ENCODE data around the gene CD6.

Gene CD6

DNA sequence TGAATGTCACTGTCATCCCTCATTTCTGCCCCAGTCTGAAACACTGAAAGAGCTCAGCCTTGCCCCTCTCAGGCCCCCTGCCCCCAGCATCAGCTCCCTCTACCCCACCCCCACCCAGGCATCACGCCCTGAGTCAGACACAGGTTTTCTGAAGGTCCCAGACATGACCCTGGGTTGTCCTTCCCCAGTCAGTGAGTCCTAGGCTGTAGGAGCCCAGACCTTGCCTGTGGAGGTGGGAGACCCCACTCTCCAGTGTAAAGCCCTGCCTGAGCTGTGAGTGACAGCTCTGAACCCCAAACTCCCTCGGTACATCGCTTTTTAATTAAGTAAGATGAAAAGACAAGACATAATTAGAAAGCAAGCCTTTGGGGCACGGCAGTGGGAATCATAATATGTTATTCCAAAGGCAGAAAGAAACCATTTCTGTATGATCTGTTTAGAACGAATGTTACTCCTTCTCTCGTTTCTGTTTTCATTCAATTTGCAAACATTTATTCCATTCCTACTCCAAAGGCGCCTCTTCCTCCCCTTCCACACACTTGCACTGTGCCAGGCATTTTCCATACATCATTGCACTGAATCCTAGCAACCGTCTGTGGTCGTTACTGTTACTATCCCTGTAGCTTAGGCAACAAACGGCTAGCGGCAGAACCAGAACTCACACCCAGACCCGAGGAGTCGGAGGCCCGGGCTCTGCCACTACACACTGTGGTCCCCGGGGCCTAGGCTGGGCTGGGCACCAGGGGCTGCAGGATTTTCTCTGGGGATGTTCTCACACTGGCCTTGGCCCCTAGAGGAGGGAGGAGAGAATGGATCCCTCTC, 63.4 kb downstream of the CD6 start:
- DNase-seq = peak; percentile 28

DNA sequence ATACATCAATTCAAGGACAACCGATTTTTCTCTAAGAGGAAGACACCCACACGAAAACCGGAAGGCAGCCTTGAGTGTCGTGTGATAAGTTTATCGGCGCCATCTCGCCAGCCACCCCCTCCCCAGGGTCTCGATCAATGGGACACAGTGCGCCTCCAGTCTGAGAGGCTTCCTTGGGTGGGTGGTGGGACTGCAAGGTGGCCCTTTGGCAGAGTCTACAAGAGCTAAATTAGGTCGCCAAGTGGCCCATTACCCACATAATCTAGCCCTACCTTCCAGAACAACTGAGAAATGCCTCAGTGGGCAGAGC, 64.0 kb downstream of the CD6 start:
- DNase-seq = no peak

DNA sequence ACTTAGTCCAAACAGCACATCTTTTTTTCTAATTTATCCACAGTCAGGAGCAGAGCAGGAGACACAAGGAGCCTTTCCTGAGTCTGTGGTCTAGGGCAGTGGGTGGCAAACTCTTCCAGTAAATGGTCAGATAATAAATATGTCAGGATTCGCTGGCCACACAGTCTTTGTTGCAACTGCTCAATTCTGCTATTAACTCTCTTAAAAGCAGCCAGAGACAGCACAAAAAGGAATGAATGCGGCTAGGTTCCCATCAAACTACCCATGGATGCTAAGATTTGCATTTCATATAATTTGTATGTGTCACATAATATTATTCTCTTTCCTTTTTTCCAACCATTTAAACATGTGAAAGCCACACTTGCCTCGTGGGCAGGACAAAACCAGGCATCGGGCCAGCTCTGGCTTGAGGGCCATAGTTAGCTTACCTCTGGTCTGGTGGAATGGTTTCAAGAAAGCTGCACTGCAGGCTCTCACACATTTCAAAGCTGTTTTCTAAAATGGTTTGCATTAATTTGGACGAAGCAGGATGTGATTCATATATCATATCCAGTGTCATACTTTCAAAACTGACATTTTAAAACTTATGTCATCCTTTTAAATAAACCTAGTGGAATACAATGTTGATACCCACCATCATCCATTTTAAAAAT, 66.1 kb downstream of the CD6 start:
- no peak for DNase-seq

DNA sequence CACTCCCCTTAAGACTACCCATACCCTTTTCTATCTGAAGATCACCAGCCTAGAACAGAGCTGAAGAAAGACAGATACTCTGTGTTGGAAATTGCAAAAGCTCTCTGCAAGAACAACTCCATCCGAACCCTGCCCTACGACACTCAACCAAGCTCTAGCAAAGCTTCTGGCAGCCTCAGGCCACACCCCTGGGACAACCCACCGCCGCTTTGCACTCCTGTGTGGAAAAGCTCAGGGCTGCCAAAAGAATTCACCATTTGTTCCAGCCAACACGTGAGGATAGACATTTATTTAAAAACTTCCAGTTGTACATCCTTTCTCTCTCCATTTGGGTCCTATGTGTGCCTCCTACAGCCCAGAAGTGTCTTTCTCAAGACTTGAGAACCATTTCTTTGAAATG, 68.4 kb downstream of the CD6 start:
- DNase-seq = no peak

DNA sequence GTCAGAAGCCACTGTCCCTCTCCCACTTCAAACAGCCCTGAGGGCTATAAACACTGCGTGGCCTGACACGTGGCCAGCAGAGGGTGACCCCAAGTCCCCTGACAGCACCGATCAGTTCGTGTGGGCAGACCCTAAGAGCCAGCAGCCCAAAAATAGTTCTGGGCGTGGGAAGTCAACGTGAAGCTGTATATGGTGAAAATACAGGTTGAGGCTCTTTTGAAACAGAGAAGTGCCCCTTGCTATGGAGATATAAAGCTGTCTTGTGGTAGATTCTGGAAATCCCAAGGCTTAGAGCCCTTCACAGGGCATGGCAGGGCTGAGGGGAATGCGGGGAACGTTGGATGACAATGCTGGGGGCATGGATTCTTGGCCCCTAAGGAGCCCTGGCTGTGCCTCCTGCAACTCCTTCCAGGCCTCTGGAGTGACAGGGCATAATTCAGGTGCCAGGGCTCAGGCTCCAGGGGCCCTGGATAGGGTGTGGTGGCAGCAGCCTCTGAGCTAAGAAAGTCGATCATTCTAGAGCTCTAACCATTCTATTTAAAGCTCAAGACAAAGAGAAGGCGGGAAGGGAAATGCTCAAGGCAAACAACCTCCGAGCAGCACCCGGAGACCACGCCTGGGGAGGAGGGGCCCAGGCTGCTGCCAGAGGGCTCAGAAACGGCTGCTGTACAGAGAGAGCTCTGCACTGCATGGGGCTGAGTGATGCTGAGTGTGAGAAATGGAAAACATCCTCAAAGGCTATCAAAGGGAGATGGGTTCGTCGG, 70.5 kb downstream of the CD6 start:
- no peak for DNase-seq

DNA sequence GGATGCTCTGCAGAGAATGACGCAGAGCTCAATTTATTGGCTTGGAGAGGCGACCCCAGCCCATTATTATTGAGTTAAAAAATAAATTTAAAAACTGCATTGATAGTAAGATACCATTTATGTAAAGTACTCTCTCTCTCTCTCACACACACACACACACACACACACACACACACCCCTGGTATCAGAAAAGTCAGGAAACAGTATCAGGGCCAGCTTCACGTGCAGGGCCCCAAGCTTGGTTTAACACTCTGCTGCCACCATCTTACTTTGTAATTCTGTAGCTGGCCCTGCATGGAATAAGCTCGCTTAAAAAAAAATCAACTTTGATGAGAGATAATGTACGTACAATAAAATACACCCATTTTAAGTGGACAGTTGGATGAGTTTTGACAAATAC, 71.1 kb downstream of the CD6 start:
- no peak for DNase-seq

DNA sequence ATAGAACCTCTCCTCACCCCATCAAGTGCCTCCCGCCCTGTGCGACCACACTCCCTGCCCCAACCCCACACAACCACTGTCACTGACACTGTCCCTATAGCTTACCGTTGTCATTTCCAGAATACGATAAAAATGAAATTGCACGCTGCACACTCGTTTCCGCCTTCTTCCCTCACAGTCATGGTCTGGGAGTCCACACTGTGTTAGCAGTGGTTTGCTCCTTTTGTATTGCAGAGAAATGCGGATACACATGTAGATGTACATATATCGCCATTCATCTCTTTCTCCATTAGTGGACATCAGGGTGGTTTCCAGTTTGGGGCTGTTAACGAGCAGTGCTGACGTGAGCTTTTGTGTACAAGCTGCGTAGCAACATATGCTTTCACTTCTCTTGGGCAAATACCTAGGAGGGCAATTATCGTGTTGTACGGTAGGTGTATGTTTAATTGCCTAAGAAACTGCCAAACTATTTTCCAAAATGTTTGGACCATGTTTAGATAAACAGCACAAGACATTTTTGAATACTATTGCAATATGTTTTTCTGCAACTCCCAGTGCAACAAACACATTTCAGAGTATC, 71.6 kb downstream of the CD6 start:
- no peak for DNase-seq

DNA sequence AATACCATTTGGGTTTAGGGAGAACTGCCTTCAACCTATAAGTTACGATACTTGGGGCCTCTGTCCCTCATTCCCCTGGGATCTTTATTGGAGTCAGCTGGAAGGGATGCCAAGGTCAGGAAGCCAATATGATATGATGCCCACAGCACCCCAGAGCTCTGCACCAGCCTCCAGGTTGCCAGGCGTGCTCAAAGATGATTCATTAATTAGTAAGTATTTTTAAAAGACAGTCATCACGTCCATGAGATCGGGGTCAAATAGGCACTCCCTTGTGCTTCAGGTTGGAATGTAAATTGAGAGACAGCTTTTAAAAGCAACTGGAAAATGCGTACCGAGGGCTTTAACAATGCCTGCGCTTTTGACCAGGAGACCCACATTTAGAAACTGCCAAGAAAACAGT, 73.8 kb downstream of the CD6 start:
- no peak for DNase-seq

DNA sequence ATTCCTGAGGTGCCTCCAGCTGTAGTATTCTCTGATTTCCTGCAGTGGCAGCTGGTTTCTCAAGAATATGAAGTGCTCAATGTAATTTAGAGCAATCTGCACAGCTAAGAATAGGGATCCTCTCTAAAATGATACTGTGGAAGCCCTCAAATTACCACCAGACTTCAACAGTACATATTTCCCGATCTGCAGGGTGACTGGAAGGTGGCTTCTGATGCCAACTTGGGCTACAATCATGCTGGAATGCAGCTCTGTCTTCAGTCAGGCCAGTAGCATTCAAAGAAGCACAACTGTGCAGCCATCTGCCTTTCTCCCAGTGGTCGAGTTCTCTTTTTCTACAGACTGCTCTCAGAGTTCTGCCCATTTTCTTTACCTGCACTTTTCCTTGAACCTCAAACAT, 75.4 kb downstream of the CD6 start:
- no peak for DNase-seq

DNA sequence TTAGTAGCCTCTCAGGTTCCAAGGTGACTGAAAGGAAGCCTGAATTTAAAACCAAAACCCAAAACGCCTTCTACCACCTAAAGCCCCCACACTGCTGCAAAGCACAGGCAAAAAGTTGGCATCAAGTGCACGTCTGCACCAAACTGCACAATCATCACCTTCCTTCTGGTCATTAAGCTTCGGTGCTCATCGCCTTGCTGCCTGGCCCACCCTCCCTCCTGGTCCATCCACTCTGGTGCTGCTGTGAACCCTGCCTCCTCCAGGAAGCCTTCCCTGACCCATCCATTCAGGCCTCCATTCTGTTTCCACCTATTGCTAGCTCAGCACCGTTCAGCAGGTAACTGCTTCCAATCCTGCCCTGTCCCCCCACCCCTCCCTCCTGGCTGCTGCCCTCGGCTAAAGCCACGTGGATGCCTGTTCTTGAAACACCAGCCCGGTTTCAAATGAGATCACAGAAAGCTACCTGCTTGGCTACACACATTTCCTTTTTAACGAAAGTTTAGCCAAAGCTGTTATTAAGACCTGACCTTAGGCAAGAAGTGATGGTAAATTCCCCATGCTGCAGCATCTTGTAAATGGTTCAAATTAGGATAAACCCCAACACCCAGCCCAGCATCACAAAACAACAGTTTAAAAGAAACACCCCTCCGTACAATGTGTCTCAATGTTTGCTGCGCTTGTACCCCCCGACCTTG, 77.0 kb downstream of the CD6 start:
- DNase-seq = no peak

DNA sequence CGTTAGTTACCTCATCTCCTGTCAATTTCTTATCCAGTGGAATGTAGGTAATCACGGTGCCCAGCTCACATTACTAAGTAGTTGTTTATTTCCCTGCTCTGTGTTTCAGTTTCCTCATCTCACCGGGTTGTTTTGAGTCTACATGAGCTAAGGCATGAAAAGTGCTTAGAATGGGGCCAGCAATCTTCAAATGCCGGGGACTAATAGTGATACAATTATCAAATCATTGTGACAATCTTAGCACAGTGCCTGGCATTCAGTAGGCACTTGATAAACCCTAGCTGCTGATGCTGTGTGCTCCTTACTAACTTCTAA, 77.5 kb downstream of the CD6 start:
- no peak for DNase-seq

DNA sequence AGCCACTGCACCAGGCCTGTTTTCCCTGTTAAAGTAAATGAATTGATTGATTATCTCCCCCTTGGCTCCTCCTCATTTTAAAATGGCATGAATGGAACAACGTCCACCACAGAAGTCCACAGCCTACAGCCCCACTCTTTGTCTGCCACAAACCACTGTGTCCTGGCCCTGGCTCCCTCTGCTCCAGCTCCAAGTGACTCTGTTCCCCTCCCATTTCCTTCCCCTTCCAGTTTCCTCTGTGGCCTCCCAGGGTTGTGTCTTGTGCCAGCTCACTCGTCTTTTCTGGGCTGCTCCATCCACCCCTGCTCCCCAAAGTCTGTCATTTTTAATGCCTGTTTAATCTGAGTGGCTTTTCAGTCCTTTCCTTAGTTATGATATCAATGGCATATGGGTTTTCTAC, 78.4 kb downstream of the CD6 start:
- no peak for DNase-seq

DNA sequence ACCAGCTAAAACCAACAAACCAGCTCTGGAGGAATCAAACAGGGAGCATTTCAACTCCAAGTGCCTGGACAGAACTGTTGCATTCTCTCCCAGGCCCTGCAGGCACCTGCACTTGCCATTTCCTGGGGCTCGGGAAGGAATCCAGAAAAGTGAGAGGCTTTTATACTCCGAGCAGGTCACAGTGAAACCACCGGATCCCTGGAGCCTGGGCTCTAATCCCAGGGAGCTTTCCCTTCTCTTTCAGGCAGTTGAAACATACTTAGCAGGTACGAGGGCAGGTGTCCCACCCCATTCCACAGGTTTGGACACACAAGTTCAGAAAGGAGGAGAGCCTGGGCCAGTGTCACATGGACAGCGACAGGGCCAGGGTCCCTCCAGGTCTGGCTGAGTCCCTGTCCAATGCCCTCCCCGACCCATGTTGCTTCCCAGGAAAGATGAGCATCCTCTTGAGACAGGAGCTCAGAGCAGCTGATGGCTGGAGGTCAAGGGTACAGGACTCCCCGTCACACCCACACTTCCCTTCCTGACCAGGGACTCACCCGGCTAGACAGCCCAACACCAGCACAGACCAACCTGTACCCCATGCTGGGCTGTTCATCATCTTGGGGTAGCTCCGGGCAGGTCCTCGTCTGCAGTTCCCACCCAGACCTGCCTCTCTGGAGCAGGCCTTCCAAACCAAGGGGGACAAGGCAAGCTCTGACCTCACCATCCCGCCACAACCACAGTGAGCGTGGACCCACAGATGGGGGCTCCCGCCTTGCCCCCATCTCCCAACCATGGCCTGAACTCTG, 80.9 kb downstream of the CD6 start:
- DNase-seq = no peak

DNA sequence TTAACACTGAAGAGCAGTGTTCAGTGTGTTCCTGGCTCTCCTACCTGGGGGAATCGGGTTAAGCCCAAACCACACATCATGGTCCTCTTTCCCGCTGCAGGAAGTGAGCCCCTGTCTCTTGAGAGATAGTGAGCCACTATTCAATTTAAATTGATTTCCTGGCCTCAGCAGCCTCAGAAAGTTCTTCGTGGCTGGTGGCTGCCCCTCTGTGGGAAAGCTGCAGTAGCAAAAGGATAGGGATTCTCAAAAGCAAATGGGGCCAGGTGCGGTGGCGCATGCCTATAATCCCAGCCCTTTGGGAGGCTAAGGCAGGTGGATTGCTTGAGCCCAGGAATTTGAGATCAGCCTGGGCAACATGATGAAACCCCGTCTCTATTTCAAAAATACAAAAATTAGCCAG, 81.7 kb downstream of the CD6 start:
- DNase-seq = no peak

DNA sequence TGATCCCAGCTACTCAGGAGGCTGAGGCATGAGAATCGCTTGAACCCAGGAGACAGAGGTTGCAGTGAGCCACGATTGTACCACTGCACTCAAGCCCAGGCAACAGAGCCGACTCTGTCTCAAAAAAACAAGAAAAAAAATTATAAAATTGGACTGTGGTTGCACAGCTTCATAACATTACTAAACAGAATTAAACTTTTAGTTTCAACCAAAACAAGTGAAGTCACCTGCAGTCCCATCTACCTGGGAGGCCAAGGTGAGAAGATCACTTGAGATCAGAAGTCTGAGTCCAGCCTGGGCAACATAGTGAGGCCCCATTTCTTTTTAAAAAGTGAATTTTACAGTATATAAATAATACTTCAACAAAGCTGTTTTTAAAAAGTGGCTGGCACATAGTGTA, 83.0 kb downstream of the CD6 start:
- DNase-seq = no peak

DNA sequence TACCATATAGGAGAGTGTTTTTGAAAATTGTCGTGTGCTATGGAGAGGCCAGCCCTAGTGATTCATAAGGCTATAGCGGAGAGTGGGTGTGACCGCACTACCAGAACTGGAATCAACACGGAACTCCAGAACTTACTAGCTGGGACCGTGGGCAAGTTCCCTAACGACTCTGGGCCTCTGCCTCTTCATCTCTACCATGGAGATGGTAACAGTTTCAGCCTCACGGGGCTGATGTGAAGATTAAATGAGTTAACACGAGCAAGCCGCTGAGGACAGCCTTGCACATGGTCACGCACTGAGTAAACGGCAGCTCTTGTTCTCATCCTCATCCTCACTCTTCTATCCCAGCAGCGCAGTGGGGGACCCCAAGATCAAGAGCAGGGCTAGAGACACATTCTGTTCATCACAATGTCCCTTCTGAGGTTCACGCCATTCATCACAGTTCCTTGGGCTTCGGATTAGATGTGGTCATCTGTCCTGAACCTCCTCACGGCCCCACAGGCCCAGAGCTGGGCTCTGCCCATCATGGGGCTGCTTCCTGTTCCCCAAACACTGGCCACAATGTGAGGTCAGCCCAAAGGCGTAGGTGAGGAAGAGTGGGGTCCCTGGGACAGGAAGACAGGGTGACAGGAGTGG, 83.6 kb downstream of the CD6 start:
- DNase-seq = no peak

DNA sequence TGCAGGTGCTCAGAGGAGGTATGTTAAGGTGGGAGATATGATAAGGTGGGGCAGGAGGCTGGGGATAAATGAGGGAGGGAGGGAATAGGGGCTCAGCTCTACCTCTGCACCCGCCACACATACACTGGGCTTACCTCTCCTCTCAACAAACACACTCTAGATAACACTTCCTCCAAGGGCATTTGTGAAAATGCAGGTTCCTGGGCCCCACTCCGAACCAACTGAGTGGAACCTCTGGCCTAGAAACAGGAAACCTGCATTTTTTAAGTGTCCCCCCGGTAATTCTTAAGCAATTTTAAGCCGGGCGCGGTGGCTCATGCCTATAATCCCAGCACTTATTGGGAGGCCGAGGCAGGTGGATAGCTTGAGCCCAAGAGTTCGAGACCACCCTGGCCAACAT, 84.3 kb downstream of the CD6 start:
- DNase-seq = no peak

DNA sequence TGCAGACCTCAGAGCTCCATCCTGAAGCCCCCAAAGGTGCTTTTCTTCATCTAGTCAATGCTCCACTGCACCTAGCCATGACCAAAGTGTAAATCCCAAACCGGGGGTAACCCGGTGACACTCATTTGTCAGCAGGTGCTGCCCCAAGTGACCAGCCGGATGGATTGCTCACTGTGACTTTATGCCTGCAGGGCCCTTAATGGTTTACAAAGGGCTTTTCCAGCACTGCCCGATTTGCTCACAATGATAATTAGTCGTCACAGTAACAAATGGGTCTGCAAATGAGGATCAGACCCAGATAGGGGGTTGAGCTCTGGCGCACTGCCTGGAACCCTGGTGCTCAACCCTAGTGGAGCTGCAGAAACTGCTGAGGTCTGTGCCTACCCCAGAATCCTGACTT, 85.1 kb downstream of the CD6 start:
- no peak for DNase-seq

DNA sequence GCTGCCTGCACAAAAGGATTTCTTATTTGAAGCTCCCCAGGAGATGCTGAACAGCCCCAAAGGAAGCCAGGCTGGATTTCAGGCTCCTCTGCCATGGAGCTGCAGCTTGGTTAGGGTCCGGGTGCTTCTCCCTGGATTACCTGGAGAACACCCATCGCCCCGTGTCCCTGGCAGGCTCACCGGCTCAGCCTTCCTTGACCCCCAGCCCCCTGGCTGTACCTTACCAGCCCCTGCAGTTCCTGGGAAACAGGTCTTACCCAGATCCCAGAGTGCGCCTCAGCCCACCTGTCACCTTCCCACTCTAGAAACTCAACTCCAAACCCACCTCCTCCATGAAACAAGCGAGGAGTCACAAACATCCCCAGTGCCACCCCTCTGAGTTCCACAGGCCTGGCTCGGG, 85.5 kb downstream of the CD6 start:
- DNase-seq = no peak

DNA sequence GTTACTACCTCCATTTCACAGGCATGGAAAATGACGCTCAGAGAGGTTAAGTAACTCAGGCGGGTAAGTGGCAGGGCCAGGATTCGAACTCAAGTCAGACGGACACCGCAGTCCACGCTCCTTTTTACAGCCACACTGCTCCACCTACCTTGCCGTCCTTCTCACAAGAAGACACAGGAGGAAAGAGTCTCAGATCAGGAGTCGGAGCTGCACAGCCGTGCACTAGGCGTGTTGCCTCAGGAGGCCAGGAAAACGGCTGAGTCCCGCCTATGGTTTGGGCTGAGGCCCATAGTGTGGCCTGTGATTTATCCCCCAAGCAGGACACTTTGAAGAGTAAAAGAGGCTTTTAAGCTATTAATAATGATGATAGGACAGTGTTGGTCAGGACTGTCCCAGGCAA, 86.1 kb downstream of the CD6 start:
- DNase-seq = no peak

DNA sequence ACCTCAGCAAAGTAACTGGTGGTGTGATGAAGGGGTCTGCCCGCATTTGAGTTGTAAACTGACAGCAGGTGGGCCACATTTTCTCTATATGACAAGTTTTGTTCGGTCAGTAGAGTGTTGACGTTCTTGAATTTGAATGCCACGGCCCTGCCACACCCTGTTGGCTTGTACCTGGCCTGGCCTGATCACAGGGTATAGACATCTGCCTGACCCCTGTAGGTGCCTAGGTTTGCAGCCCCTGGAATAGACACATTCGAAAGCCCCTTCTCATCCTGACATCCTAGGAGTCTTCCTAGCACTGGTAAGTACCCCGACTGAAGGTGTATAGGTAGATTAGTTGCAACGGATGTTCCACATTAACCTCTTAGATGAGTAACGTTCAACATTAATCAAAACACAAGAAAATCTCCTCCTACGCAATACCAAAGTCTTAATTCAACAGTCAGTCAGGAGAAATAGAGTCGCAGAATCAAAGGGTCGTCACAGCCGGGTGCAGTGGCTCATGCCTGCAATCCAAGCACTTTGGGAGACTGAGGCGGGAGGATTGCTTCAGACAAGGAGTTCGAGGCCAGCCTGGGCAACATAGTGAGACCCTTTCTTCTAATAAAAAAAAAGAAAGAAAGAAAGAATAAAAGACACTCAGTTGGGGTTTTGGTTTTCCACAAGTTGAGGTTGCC, 87.2 kb downstream of the CD6 start:
- DNase-seq = no peak
